ENCODE data around the gene PHLDB3.
A peak's percentile ranks its signal among the peaks of the same experiment; 100 is the strongest.

The PHLDB3 gene

DNA sequence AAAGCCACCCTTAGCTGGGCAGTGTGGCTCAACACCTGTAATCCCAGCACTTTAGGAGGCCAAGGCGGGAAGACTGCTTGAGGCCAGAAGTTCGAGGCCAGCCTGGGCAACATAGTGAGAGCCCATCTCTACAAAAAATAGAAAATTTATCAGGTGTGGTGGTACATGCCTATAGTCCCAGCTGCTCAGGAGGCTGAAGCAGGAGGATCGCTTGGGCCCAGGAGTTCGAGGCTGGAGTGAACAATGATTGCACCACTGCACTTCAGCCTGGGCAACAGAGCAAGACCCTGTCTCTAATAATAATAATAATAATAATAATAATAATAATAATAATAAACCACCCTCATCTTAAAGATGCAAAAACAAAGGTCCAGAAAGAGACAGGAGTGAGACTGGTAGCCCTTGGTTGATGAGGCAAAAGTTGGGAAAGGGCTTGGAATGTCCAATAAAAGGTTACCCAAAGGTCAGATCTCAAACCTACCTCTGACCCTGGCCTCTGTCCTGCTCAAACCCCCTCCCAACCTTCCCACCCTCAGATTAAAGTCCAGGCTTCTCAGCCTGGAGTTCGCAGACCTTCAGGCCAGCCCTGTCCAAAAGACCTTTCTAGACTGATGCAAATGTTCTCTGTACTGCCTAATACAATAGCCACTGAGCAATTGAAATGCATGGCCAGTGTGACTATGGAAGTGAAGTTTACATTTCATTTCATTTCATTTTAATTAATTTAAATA lies 37.5 kb upstream of the PHLDB3 start:
- H3K4me3 Mint-ChIP-seq, result no peak overlapping the region
- TF ChIP-seq, protein P1, sequence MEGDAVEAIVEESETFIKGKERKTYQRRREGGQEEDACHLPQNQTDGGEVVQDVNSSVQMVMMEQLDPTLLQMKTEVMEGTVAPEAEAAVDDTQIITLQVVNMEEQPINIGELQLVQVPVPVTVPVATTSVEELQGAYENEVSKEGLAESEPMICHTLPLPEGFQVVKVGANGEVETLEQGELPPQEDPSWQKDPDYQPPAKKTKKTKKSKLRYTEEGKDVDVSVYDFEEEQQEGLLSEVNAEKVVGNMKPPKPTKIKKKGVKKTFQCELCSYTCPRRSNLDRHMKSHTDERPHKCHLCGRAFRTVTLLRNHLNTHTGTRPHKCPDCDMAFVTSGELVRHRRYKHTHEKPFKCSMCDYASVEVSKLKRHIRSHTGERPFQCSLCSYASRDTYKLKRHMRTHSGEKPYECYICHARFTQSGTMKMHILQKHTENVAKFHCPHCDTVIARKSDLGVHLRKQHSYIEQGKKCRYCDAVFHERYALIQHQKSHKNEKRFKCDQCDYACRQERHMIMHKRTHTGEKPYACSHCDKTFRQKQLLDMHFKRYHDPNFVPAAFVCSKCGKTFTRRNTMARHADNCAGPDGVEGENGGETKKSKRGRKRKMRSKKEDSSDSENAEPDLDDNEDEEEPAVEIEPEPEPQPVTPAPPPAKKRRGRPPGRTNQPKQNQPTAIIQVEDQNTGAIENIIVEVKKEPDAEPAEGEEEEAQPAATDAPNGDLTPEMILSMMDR (IDR thresholded peaks at IDR 0.05), result no peak
- H3K4me1 Mint-ChIP-seq, result no peaks in the 10 kb centered on the region
- H3K27ac Mint-ChIP-seq, result no peak overlapping the region
- DNase-seq, result no peak
- H3K9me3 Mint-ChIP-seq, result peaks cover 27% of the 10 kb centered on the region
- H3K36me3 Mint-ChIP-seq (ENCODE audit: low read depth), result peaks cover 79% of the 10 kb centered on the region
- no peaks in the 10 kb centered on the region for H3K27me3 Mint-ChIP-seq (ENCODE audit: low read depth, poor library complexity)

DNA sequence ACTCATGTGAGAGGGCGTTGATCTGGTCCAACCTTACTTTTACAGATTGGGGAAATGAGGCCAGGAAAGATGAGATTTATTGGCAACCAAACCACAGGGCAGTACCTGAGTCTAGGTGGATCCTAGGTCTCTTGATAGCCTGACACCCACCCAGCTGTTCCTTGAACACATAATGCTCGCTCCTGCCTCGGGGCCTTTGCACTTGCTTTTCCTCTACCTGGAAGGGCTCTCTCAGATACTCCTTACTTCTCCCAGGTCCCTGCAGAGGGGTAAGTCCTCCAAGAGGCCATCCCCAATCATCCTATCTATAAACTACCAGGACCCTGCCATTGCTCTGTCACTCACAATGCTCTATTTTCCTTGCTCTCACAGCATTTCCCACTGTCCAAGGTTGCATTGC lies 35.8 kb upstream of the PHLDB3 start:
- Mint-ChIP-seq H3K36me3 (ENCODE audit: low read depth) (peaks cover 90% of the 10 kb centered on the region), H3K4me1 (peaks cover 9% of the 10 kb centered on the region), H3K4me3 (no peak overlapping the region), H3K27me3 (ENCODE audit: low read depth, poor library complexity) (peaks cover 2% of the 10 kb centered on the region), H3K27ac (no peak overlapping the region), H3K9me3 (peaks cover 27% of the 10 kb centered on the region)
- TF ChIP-seq, protein P1 (IDR thresholded peaks at IDR 0.05), result no peak
- no peak for DNase-seq

DNA sequence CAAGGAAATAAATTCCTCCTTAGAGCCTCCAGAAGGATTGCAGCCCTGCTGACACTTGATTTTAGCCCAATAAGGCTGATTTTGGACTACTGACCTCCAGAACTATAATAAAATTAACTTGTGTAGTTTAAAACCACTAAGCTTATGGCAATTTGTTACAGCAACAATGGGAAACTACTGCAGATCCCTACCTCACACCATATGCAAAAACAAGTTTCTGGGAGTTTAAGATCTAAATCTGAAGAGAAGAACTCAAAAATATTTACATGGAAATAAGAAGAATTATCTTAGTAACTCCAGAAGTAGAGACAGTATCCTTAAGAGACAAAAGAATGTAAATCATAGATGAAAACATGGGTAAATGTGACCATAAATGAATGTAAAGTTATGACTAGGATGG lies 34.4 kb upstream of the PHLDB3 start:
- H3K4me3 Mint-ChIP-seq, result no peak overlapping the region
- H3K27me3 Mint-ChIP-seq (ENCODE audit: low read depth, poor library complexity), result peaks cover 2% of the 10 kb centered on the region
- peaks cover 75% of the 10 kb centered on the region for H3K36me3 Mint-ChIP-seq (ENCODE audit: low read depth)

DNA sequence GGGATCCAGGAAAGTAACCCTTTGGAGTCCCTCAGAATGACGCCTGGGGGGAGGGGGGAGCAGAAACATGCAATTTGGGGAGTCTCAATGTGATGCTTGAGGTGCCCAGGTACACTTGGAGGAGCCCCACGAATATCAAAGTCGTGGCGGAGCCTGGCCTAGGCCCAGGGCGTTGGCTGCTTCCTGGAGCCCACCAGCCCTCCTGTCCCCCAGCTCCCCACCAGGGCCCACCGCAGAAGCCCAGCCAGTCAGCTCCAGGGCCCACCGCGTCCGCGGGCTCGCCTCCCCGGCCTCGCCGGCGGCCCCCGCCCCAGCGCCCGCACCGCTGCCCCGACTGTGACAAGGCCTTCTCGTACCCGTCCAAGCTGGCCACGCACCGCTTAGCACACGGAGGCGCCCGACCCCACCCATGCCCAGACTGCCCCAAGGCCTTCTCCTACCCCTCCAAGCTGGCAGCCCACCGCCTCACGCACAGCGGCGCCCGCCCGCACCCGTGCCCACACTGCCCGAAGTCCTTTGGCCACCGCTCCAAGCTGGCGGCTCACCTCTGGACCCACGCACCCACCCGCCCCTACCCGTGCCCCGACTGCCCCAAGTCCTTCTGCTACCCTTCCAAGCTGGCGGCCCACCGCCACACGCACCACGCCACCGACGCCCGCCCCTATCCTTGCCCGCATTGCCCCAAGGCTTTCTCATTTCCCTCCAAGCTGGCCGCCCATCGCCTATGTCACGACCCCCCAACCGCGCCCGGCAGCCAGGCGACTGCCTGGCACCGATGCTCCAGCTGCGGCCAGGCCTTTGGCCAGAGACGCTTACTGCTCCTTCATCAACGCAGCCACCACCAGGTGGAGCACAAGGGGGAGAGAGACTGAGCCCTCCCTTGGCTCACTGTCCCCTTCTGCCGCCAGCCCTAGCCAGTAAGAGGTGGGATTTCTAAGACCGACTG lies 30.5 kb upstream of the PHLDB3 start:
- H3K4me1 Mint-ChIP-seq, result peaks cover 33% of the 10 kb centered on the region
- peaks cover 43% of the 10 kb centered on the region for H3K36me3 Mint-ChIP-seq (ENCODE audit: low read depth)
- TF ChIP-seq, protein P1 (IDR thresholded peaks at IDR 0.05), result peak; percentile 46
- no peak overlapping the region for H3K27ac Mint-ChIP-seq
- H3K27me3 Mint-ChIP-seq (ENCODE audit: low read depth, poor library complexity), result peaks cover 2% of the 10 kb centered on the region
- peaks cover 19% of the 10 kb centered on the region for H3K9me3 Mint-ChIP-seq
- H3K4me3 Mint-ChIP-seq, result peak overlapping the region; percentile 43
- peak; percentile 73 for DNase-seq

More for the DNA sequence above, 34.4 kb upstream of the PHLDB3 start:
- TF ChIP-seq, protein P1 (IDR thresholded peaks at IDR 0.05), result no peak
- DNase-seq, result no peak
- H3K9me3 Mint-ChIP-seq, result peaks cover 27% of the 10 kb centered on the region
- H3K4me1 Mint-ChIP-seq, result peaks cover 18% of the 10 kb centered on the region
- H3K27ac Mint-ChIP-seq, result no peak overlapping the region

DNA sequence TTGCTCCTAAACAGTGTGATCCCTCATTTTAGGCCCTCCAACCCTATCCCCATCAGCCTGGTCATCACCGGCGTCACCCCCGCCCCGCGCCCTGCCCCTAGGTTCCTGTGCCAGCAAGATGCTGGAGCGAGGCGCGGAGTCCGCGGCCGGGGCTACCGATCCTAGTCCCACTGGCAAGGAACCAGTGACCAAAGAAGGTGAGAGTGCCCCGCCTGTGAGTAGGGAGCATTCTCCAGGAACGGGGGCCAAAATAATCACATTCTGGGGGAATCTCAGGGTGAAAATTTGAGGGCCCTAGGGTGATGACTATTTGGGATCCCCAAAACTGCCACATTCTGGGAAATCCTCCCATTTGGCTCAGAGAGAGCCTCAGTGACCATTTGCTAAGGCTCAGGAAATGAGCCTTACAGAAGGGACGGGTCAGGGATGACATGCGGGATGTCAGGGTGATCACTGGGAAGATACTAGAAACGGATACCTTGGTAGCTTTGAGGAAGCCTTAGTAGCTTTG lies 29.8 kb upstream of the PHLDB3 start:
- TF ChIP-seq, protein P1 (IDR thresholded peaks at IDR 0.05), result no peak
- Mint-ChIP-seq H3K36me3 (ENCODE audit: low read depth) (peaks cover 36% of the 10 kb centered on the region), H3K4me3 (peak overlapping the region; percentile 86), H3K27me3 (ENCODE audit: low read depth, poor library complexity) (peaks cover 2% of the 10 kb centered on the region), H3K4me1 (peaks cover 33% of the 10 kb centered on the region), H3K27ac (no peak overlapping the region), H3K9me3 (peaks cover 12% of the 10 kb centered on the region)
- no peak for DNase-seq

All from nephron progenitor cell (in vitro differentiated cells).